SW480 (cell line): ENCODE measurements around the gene MYMK.
"Not testable (repeated sequence)": the region's sequence is repeated elsewhere in the genome, so short reads cannot be mapped to it uniquely, and the experiment has no call there.

Source experiments
- DNase-seq: peaks from one replicate; pipeline ENCODE4 v3.0.0-alpha.2; 2016; ENCODE audit warnings: low spot score

MYMK gene, protein sequence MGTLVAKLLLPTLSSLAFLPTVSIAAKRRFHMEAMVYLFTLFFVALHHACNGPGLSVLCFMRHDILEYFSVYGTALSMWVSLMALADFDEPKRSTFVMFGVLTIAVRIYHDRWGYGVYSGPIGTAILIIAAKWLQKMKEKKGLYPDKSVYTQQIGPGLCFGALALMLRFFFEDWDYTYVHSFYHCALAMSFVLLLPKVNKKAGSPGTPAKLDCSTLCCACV

DNA sequence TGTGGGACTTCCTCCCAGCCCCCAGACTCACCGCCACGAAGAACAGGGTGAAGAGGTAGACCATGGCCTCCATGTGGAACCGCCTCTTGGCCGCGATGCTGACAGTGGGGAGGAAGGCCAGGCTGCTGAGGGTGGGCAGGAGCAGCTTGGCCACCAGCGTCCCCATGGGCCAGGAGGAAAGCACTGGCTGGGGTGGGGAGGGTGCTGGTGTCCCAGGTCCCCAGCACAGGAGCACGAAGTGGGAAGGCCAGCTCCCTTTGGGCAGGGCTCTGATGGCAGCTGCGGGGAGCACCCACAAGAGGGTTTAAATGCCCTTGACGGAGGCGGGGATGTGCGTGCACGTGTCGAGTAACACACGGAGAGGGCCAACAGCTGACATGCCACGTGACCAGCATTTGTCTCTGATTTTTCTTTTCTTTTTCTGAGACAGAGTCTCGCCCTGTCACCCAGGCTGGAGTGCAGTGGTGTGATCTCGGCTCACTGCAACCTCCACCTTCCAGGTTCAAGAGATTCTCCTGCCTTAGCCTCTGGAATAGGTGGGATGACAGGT is at the start of gene MYMK:
Gene MYMK, minus strand, starts transcription at position 281 of the 550 bp plus-strand sequence. Its CDS starts 115 bp downstream, at position 166.
- no peak for DNase-seq

DNA sequence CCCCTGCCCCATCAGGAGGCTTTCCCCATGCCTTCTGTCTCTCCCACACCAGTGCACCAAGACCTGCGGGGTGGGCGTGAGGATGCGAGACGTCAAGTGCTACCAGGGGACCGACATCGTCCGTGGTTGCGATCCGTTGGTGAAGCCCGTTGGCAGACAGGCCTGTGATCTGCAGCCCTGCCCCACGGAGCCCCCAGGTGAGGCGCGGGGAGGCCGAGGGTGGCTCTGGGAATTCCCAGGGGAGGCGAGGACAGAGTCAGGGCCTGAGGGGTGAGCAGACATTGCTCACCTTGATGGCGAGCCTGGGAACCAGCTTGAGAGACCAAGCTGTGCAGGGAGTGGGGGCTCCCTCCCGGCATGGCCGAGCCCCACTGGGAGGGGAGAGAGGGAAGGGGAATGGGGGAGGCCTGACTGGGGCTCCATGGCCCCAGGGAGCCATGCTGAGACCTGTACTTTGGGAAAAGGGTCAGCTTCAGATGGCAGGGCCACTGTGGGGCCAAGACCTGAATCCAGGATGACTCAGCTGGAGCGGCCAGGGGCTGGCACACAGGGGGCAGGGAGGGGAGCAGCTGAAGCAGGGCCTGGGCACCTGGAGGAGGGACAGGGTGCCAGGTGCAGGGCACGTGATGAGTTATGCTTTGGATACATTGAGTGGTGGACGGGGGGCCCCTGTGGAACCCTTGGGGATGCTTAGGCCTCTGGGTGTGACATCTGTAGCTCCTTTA is 49.2 kb upstream of the MYMK start:
- no peak for DNase-seq

DNA sequence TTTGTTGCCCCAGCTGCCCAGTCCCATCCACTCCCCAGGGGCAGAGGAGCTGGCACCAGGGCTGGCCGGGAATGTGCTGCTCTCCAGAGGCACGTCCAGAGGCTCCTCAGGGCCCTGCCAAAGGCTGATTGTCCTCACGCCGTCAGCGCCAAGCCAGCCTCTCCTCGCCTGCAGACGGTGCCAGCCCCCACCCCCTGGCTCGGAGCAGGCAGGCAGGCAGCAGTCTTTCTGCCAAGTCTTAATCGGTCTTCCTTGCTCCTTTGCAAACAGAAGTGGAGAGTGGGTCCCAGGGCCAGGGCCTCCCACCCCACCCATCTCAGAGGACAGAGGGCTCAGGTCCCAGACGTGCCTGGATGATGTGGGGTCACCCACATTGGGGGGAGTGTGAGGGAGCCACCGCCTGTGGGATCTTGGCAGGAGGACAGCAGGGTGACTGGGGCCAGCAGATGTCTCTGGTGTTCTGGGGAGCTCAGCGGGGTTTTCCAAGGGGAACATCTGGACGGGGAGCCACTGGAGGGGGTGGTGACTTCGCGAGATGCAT is 48.1 kb upstream of the MYMK start:
- no peak for DNase-seq

DNA sequence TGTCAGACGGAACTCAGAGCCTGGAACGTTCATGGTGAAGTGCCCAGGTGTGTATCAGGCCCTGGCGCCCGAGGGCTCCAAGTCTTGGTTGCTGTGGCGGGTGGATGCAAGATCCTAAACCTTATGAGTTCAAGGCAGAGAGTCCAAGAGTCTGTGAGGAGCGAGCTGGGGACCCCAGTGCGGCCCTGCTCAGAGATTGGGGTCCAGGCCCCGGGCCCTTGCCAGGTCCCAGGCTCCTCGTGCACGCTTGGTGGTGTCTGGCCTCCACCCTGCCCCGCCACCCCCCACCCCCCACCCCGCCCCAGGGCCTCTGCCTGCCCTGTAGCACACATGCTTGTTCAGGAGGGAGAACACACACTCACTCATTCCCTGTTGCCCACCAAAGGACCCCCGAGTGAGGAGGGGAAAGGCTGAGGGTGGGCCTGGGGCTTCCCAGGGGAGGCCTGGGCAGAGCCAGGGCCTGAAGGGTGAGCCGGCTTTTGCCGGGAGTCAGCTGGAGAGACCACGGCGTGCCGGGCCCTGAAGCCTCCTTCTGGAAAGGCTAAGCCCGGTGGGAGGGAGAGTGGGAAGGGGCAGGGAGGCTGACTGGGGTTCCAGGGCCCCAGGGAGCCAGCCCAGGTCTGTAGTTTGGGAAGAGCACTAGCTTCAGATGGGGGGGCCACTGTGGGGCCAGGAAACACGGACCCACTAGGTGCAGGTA is 47.3 kb upstream of the MYMK start:
- DNase-seq: no peak

DNA sequence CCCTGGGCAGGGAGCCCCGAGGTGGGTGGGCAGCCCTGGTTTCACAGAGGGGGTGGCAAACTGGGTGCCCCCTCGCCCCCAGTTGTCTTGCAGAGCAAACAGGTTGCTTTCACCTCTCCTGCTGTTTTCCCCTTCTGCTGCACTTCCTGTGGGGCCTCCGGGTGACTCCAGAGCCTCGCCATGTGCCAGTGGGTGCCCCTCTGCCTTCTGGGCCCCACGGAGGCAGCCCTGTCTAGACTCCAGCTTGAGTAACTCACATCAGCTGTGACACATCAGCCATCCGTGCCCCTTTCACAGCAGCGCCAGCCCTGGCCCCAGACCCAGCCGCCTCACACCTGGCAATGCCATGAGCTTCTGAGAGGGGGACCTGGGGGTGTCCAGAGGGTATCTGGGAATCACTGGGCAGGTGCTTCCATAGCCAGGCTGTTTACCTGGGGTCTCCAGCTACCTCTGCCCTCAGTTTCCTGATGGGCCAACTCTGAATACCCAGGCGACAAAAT is 46.7 kb upstream of the MYMK start:
- DNase-seq: no peak

DNA sequence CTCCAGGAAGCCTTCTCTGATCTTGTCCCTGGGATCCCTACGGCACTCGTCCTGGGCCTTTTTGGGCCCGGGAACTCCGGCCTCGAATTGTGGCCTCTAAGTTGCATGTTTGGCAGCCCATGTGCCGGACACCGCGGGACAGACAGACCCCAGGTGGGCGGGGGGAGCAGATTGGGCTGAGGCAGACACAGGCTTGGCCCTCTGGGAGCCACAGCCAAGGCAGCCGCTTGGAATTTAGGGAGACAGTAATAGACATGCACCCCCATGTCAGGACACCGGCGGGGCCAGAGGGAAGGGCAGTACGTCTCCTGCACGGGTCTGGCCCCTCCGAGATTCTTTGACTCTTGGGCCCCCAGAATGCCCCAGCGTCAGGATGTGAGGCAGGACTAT is 45.9 kb upstream of the MYMK start:
- no peak for DNase-seq

DNA sequence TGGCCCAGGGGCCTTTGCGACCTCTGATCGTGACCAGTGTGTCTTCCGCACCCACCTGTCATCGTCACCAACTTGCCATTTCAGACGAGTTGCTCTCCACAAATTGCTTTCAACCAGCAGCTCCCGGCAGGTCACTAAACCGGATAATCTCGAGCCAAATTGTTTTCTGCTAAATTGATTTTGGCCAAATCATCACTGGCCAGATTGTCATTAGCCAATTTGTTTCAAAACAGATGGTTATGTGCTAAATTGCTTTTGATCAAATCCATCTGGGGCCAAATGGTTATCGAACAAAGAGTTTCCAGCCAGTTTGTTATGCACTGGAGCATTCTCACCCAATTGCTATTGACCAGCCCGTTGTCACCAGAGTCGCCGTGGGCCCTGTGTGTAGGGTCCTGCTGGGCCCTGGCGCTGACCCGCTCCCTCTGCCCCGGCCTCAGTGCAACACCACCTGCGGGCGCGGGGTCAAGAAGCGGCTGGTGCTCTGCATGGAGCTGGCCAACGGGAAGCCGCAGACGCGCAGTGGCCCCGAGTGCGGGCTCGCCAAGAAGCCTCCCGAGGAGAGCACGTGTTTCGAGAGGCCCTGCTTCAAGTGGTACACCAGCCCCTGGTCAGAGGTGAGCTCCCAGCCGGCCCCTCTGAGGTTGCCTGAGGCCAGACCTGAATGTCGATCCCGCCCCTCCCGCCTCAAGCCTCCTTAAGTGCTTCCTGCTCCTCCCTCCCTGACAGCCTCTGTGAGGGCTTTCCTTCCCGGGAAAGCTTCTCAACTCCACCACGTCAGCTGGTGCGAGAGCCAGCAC is 45.3 kb upstream of the MYMK start:
- DNase-seq: no peak

DNA sequence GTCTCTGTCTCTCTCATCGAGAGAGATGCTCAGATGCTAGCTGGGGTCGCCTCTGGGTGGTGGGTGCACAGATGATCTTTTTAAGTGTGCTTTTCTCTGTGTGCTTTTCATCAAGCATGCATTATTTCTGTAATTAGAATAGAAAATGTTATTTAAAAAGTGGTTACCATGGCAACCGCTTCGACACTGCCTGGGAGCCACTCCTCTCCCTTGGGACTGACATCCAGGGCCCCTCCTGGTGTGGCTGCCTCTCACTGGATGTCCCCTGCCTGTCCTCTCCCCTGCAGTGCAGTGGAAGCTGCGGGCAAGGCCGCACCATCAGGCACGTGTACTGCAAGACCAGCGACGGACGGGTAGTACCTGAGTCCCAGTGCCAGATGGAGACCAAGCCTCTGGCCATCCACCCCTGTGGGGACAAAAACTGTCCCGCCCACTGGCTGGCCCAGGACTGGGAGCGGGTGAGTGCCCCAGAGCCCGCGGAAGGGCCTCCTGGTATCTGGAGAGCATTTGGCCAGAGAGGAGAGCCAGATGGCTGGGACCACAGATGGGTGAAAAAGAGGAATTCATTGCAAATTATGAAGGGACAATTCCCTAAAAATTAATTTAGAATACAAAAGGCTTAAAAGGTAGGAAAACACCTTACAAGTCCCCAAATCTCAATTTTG is 44.5 kb upstream of the MYMK start:
- DNase-seq: no peak

DNA sequence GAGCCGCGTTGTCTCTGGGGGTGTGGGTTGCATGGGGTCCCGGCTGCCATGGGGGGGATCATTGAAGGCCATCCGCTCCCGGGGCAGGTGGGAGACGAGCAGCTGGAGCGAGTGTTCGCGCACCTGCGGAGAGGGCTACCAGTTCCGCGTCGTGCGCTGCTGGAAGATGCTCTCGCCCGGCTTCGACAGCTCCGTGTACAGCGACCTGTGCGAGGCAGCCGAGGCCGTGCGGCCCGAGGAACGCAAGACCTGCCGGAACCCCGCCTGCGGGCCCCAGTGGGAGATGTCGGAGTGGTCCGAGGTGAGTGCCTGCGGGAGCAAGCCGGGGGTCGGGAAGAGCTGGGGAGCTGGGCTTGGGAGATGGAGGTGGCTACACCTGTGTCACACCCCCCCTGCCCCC is 43.4 kb upstream of the MYMK start:
- no peak for DNase-seq

DNA sequence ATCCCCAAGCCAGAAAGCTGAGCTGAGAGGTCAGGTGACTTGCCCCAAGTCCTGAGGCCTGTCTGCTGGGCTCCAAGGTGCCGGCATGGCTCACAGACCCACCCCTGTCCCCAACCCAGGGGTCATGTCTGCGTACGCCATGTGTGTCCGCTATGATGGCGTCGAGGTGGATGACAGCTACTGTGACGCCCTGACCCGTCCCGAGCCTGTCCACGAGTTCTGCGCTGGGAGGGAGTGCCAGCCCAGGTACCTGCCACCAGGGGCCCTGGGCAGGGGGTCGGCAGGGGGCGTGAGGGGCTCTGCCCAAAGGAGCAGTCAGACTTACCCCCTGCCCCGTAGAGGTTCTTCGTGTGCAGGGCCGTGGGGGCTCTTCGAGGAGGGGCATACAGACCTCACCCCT is 42.1 kb upstream of the MYMK start:
- DNase-seq: no peak

DNA sequence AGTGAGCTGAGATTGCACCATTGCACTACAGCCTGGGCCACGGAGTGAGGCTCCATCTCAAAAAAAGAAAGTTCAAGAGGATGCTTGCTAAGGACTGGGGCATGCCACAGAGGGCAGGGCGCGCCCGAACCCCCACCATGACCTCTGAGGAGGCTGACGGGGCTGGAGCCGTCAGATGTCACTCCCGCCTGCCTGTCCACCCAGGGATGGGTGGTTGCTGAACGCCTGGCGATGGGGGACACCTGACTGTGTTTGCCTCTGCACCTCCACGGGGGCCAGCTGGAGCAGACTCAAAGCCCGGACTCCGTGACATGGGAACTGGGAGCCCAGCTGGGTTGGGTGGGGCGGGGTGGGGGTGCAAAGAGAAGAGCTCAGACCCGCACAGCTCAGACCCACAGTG is 41.6 kb upstream of the MYMK start:
- no peak for DNase-seq

DNA sequence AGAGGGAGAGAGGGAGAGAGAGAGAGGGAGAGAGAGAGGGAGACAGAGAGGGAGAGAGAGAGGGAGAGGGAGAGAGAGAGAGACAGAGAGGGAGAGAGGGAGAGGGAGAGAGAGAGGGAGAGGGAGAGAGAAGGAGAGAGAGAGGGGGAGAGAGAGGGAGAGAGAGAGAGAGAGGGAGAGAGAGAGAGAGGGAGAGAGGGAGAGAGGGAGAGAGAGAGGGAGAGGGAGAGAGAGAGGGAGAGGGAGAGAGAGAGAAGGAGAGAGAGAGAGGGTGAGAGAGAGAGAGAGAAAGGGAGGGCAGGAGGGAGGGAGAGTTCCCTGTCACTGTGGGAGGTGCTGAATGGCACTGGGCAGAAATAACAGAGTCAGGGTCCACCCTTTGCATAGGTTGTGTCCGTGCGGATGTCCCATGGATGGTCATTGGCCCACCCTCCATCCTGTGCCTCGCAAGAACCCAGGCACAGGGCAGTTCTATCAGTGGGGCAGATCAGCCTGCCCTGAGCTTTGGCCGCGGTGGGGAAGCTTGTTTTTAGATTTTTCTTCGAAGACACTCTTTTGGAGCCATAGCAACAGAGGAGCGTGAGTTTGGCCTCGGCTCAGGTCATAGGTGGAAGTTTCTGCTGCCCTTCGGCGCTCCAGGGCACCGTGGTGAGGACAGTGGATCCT is 39.8 kb upstream of the MYMK start:
- DNase-seq: no peak

DNA sequence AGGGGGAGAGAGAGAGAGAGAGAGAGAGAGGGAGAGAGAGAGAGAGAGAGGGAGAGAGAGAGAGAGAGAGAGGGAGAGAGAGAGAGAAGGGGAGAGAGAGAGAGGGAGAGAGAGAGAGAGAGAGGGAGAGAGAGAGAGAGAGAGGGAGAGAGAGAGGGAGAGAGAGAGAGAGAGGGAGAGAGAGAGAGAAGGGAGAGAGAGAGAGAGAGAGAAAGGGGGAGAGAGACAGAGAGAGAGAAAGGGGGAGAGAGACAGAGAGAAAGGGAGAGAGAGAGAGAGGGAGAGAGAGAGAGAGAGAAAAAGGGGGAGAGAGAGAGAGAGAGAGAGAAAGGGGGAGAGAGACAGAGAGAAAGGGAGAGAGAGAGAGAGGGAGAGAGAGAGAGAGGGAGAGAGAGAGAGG is 39.1 kb upstream of the MYMK start:
- DNase-seq: not testable (repeated sequence)

DNA sequence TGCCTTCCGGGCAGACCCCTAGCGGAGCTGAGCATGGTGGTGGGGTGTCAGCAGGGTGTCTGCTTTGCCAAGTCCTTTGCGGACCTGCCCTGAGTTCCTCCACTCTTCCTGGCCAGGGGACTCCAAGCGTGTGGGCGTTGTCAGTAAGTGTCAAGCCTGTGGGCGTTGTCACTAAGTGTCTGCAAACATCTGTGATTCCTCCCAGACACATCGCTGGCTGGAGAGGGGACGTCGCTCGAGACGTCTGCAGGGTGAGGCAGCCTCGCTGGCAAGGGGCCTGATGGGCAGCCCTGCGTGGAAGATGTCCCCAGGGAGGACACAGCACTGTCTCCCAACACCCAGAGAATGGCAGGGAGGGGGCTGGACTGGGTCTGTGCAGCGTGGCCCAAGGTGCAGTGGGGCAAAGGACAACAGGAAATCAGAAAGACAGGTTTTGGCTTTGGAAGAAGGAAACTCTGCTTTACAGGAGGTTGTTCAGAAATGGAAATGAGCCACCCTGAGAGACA is 38.6 kb upstream of the MYMK start:
- peak; percentile 18 for DNase-seq

DNA sequence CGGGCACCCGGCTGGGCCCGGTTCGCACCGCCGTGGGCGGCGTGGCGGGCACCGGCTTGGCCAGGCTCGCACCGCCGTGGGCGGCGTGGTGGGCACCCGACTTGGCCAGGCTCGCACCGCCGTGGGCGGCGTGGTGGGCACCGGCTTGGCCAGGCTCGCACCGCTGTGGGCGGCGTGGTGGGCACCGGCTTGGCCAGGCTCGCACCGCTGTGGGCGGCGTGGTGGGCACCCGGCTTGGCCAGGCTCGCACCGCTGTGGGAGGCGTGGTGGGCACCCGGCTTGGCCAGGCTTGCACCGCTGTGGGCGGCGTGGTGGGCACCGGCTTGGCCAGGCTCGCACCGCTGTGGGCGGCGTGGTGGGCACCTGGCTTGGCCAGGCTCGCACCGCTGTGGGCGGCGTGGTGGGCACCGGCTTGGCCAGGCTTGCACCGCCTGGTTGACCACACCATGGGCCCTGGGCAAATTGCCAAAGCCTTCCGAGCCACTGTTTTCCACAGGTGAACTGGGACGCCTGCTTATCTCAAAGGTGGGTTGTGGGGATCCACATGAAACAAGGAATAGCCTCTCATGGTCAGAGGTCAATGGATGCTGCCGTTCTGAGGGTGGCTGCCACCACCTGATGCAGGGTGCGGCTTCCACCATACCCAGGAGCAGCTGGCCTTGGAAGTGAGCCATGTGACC is 38.0 kb upstream of the MYMK start:
- peak; percentile 68 for DNase-seq

DNA sequence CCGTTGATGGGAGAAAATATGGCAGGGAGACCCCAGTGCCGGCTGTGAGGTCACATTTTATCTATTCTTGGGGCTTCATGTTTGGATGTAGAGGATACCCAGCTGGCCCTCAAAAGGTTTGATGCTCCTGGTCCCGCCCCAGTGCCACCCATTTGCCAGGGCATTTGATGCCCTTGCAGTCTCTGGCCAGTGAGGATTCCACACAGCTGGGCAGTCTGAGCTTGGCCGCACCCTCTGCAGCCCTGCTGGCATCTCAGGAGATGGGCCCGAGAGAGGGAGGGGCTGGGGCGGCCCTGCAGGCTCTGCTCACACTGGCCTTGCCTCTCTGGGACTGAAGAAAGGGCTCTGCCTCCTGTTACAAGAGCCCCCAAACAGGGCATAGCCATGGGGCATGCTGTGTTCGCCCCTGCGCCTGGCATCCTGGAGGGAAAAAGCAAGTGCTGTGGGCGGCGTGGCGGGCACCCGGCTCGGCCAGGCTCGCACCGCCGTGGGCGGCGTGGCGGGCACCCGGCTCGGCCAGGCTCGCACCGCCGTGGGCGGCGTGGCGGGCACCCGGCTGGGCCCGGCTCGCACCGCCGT is 37.3 kb upstream of the MYMK start:
- no peak for DNase-seq

DNA sequence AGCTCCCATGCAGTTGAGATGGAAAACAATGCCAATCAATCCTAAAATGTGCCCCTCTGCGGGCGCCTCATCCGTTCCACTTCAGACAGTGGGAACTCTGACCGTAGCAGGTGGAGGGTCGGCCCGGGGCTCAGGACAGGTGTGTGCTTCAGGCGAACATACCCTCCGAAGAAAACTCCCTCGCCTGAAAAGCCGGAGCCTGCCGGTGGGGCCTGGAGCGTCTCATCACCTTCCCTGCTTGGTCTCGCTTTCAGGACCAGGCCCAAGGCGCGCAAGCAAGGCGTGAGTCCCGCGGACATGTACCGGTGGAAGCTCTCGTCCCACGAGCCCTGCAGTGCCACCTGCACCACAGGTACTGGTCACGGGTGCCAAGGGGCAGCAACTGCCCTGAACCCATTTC is 36.2 kb upstream of the MYMK start:
- no peak for DNase-seq

DNA sequence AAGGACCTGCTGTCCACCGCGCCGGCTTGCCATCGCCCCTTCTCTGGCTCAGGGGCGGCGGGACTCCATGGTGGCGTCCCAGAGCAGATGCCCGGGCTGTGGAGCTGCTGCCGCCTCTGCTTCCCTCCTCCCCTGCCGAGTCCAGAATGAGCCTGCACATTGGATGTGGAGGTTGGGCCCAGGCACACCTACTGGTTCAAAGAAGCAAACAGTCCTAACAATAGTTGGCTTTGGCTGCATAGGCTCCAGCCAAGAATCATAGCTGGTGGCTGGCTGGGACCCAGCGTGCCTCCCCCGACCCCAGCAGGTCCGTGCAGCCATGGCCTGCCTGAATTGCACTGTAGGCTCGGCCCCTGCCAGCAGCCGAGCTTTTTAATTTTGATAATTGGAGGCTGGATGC is 35.6 kb upstream of the MYMK start:
- DNase-seq: no peak
